GM12878 (cell line): ENCODE results near the gene APEX1. TPM values are rescaled to one million over a fixed set of nuclear protein-coding genes. Genes with fewer than 3 reads are reported as not detected.

Source experiments
- CEBPB ChIP-seq, 2 experiments: fragments of 150-350 bp in 1 of 2; IDR thresholded peaks; 2 replicates each; pipeline ENCODE4 v1.6.1; 2012 to 2014; ENCODE audit warnings: low read depth in 2 of 2, low read length in 2 of 2, borderline replicate concordance in 1 of 2, inconsistent platforms in 1 of 2
- DPF2 ChIP-seq: fragments of 450-650 bp; IDR thresholded peaks from 2 replicates; pipeline ENCODE4 v1.6.1; 2017; ENCODE audit warnings: mild to moderate bottlenecking
- E2F4 ChIP-seq: IDR thresholded peaks from 2 replicates; pipeline ENCODE4 v1.6.1; 2012; ENCODE audit warnings: low read depth, low read length, improper control_type of control experiment
- HDAC6 ChIP-seq: fragments of 200-600 bp; sonication (generic); IDR thresholded peaks from one replicate; pipeline ENCODE4 v1.8.0; 2017; ENCODE audit warnings: antibody characterized with exemption; ENCODE audit not compliant: unreplicated experiment
- KAT2A ChIP-seq: conservative IDR thresholded peaks from 2 replicates; pipeline ENCODE4 v1.6.1; 2011; ENCODE audit warnings: low read depth, low read length; ENCODE audit not compliant: control insufficient read depth
- KLF5 ChIP-seq: fragments of 450-650 bp; IDR thresholded peaks from 2 replicates; pipeline ENCODE4 v1.6.1; 2014; ENCODE audit warnings: mild to moderate bottlenecking; ENCODE audit not compliant: partially characterized antibody
- LARP7 ChIP-seq: fragments of 450-650 bp; IDR thresholded peaks from 2 replicates; pipeline ENCODE4 v1.6.1; 2017; ENCODE audit warnings: mild to moderate bottlenecking
- SIN3A ChIP-seq: IDR thresholded peaks from 2 replicates; pipeline ENCODE4 v1.6.1; 2012; ENCODE audit warnings: low read depth, low read length, improper control_type of control experiment
- STAT1 ChIP-seq: fragments of 450-650 bp; conservative IDR thresholded peaks from 2 replicates; pipeline ENCODE4 v1.6.1; 2014; ENCODE audit warnings: antibody characterized with exemption, mild to moderate bottlenecking
- SUPT20H ChIP-seq: IDR thresholded peaks from 2 replicates; pipeline ENCODE4 v1.6.1; 2011; ENCODE audit warnings: low read depth, mild to moderate bottlenecking, low read length, moderate library complexity, borderline replicate concordance; ENCODE audit not compliant: control insufficient read depth
- TARDBP ChIP-seq: IDR thresholded peaks from 2 replicates; pipeline ENCODE4 v1.6.1; 2016; ENCODE audit warnings: borderline replicate concordance
- TCF12 ChIP-seq: IDR thresholded peaks from 2 replicates; pipeline ENCODE4 v1.6.1; 2011; ENCODE audit warnings: low read depth, mild to moderate bottlenecking, low read length
- USF1 ChIP-seq: IDR thresholded peaks from 2 replicates; pipeline ENCODE4 v1.6.1; 2011; ENCODE audit warnings: borderline replicate concordance, low read depth, mild to moderate bottlenecking, moderate library complexity, mixed read lengths, low read length; ENCODE audit not compliant: insufficient read depth; ENCODE audit errors: extremely low read length
- WRNIP1 ChIP-seq: IDR thresholded peaks from 2 replicates; pipeline ENCODE4 v1.6.1; 2011; ENCODE audit warnings: low read depth, low read length, improper control_type of control experiment, borderline replicate concordance
- ZNF217 ChIP-seq: fragments of 450-650 bp; IDR thresholded peaks from 2 replicates; pipeline ENCODE4 v1.6.1; 2017; ENCODE audit warnings: antibody characterized with exemption, mild to moderate bottlenecking
- ZNF384 ChIP-seq: IDR thresholded peaks from 2 replicates; pipeline ENCODE4 v1.6.1; 2012; ENCODE audit warnings: low read depth, mild to moderate bottlenecking, low read length, improper control_type of control experiment, borderline replicate concordance
- polyA plus RNA-seq, 11 experiments: library from polyadenylated mRNA; depleted of rRNA in 4 of 11; unstranded in 6 of 11; stranded (reverse) in 5 of 11; fragments of >200 nt; fragmentation: Nextera tagmentation in 4 of 11; fragmentation: Illumina TruSeq in 1 of 11; extraction: Ambion mirVana in 4 of 11; extraction: Trizol in 1 of 11; gene quantifications; 1 replicate in 1 of 11; 2 replicates in 10 of 11; pipeline versions ENCODE4 v1.2.1 to v1.2.3, GENCODE V29; 2011 to 2016; ENCODE audit warnings: inconsistent platforms in 2 of 11, missing spikeins in 2 of 11, low read depth in 1 of 11
- total RNA-seq, 4 experiments: library from RNA; depleted of rRNA in 3 of 4; stranded (reverse); fragments of >200 nt in 3 of 4; fragmentation: Illumina TruSeq in 1 of 4; extraction: Trizol in 1 of 4; gene quantifications; 2 replicates each; pipeline versions ENCODE4 v1.2.1 to v1.2.3, GENCODE V29; 2013 to 2021
- TF ChIP-seq, protein P1 (sequence below): IDR thresholded peaks from 2 replicates; pipeline ENCODE4 v1.6.1; 2012; ENCODE audit warnings: improper control_type of control experiment, low read depth, low read length; ENCODE audit not compliant: insufficient replicate concordance
- TF ChIP-seq, protein P2 (sequence below): IDR thresholded peaks from 2 replicates; pipeline ENCODE4 v1.6.1; 2012; ENCODE audit warnings: low read length, inconsistent platforms

The APEX1 gene
- total and polyA plus RNA-seq, 10 of the 15 experiments (the other 5 are each of a cell fraction or from before 2014, with no cell fraction given) = 115 to 407 (median 300) TPM

GRCh38 chr14:20412876-20413743 is 41.9 kb upstream of the APEX1 start, which contains the start of gene TEP1 (continued):
- TF ChIP-seq, protein P1, sequence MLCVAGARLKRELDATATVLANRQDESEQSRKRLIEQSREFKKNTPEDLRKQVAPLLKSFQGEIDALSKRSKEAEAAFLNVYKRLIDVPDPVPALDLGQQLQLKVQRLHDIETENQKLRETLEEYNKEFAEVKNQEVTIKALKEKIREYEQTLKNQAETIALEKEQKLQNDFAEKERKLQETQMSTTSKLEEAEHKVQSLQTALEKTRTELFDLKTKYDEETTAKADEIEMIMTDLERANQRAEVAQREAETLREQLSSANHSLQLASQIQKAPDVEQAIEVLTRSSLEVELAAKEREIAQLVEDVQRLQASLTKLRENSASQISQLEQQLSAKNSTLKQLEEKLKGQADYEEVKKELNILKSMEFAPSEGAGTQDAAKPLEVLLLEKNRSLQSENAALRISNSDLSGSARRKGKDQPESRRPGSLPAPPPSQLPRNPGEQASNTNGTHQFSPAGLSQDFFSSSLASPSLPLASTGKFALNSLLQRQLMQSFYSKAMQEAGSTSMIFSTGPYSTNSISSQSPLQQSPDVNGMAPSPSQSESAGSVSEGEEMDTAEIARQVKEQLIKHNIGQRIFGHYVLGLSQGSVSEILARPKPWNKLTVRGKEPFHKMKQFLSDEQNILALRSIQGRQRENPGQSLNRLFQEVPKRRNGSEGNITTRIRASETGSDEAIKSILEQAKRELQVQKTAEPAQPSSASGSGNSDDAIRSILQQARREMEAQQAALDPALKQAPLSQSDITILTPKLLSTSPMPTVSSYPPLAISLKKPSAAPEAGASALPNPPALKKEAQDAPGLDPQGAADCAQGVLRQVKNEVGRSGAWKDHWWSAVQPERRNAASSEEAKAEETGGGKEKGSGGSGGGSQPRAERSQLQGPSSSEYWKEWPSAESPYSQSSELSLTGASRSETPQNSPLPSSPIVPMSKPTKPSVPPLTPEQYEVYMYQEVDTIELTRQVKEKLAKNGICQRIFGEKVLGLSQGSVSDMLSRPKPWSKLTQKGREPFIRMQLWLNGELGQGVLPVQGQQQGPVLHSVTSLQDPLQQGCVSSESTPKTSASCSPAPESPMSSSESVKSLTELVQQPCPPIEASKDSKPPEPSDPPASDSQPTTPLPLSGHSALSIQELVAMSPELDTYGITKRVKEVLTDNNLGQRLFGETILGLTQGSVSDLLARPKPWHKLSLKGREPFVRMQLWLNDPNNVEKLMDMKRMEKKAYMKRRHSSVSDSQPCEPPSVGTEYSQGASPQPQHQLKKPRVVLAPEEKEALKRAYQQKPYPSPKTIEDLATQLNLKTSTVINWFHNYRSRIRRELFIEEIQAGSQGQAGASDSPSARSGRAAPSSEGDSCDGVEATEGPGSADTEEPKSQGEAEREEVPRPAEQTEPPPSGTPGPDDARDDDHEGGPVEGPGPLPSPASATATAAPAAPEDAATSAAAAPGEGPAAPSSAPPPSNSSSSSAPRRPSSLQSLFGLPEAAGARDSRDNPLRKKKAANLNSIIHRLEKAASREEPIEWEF = no peak
- TF ChIP-seq CEBPB (IDR thresholded peaks at IDR 0.05; ENCODE audit: borderline replicate concordance in 1 of 2, low read depth in 2 of 2, low read length in 2 of 2) = no peak
- no peak; the same call in none of the 2 replicates for TF ChIP-seq SIN3A
- TF ChIP-seq KLF5 = no peak
- no peak for TF ChIP-seq STAT1
- TF ChIP-seq DPF2 = no peak; the same call in 1 of the 2 replicates
- no peak for TF ChIP-seq ZNF217
- TF ChIP-seq ZNF384 = no peak
- no peak for TF ChIP-seq TARDBP
- TF ChIP-seq, protein P2, sequence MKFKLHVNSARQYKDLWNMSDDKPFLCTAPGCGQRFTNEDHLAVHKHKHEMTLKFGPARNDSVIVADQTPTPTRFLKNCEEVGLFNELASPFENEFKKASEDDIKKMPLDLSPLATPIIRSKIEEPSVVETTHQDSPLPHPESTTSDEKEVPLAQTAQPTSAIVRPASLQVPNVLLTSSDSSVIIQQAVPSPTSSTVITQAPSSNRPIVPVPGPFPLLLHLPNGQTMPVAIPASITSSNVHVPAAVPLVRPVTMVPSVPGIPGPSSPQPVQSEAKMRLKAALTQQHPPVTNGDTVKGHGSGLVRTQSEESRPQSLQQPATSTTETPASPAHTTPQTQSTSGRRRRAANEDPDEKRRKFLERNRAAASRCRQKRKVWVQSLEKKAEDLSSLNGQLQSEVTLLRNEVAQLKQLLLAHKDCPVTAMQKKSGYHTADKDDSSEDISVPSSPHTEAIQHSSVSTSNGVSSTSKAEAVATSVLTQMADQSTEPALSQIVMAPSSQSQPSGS = no peak
- no peak for TF ChIP-seq WRNIP1
- peak; percentile 88; the same call in 1 of the 2 replicates for TF ChIP-seq TCF12
- no peak for TF ChIP-seq SUPT20H
- peak; percentile 58 for TF ChIP-seq LARP7
- no peak for TF ChIP-seq KAT2A
- no peak for TF ChIP-seq USF1
- TF ChIP-seq HDAC6 = no peak
- TF ChIP-seq E2F4 = no peak
